HepG2 (cell line): ENCODE data around the gene ARHGAP33. TPM values are rescaled to one million over a fixed set of nuclear protein-coding genes. Genes with fewer than 3 reads are reported as not detected.

Source experiments
- FOXC1 ChIP-seq: sonication (generic); formaldehyde crosslinking; IDR thresholded peaks from 2 replicates; pipeline ENCODE4 v1.8.0; 2022; ENCODE audit warnings: mild to moderate bottlenecking, missing genetic modification reagents, borderline replicate concordance
- FOXK1 ChIP-seq: sonication (generic); formaldehyde crosslinking; IDR thresholded peaks from 2 replicates; pipeline ENCODE4 v1.4.0; 2020; ENCODE audit warnings: low read depth, missing genetic modification reagents, borderline replicate concordance
- FOXK2 ChIP-seq: fragments of 450-650 bp; IDR thresholded peaks from 2 replicates; pipeline ENCODE4 v1.6.1; 2016
- IRF2 ChIP-seq: IDR thresholded peaks from 2 replicates; pipeline ENCODE4 v1.6.1; 2018; ENCODE audit warnings: missing genetic modification reagents, missing compliant biosample characterization
- KMT2A ChIP-seq: sonication (generic); formaldehyde crosslinking; IDR thresholded peaks from 2 replicates; pipeline ENCODE4 v1.4.0; 2020; ENCODE audit warnings: missing genetic modification reagents
- ZNF263 ChIP-seq: sonication (generic); formaldehyde crosslinking; IDR thresholded peaks from 2 replicates; pipeline ENCODE4 v1.4.0; 2020; ENCODE audit warnings: missing genetic modification reagents
- ZNF572 ChIP-seq: sonication (generic); formaldehyde crosslinking; IDR thresholded peaks from 2 replicates; pipeline ENCODE4 v1.5.1; 2020; ENCODE audit warnings: mild to moderate bottlenecking, missing genetic modification reagents
- ZNF652 ChIP-seq: IDR thresholded peaks from 2 replicates; pipeline ENCODE4 v1.6.1; 2016; ENCODE audit warnings: low read depth, borderline replicate concordance
- ZNF781 ChIP-seq: sonication (generic); formaldehyde crosslinking; IDR thresholded peaks from 2 replicates; pipeline ENCODE4 v1.5.1; 2020; ENCODE audit warnings: borderline replicate concordance, mild to moderate bottlenecking, missing genetic modification reagents; ENCODE audit errors: not compliant biosample characterization
- polyA plus RNA-seq, 8 experiments: library from polyadenylated mRNA; depleted of rRNA in 3 of 8; stranded (reverse) in 7 of 8; unstranded in 1 of 8; fragments of >200 nt; fragmentation: Illumina TruSeq in 4 of 8; extraction: Trizol in 4 of 8; gene quantifications; 2 replicates each; pipeline versions ENCODE4 v1.2.1 to v1.2.3, GENCODE V29; 2011 to 2016; ENCODE audit warnings: low read depth in 4 of 8, missing spikeins in 1 of 8, mixed read lengths in 1 of 8; ENCODE audit not compliant: insufficient read depth in 1 of 8
- total RNA-seq, 5 experiments: library from RNA; depleted of rRNA; stranded (reverse); fragments of >200 nt; fragmentation: Illumina TruSeq; extraction: Trizol; gene quantifications; 2 replicates each; pipeline ENCODE4 v1.2.3, GENCODE V29; 2016; ENCODE audit warnings: low read depth in 1 of 5
- TF ChIP-seq, protein P1 (sequence below): sonication (generic); formaldehyde crosslinking; IDR thresholded peaks from 2 replicates; pipeline ENCODE4 v1.5.0; 2020; ENCODE audit warnings: mild to moderate bottlenecking, missing genetic modification reagents, borderline replicate concordance
- TF ChIP-seq, protein P2 (sequence below): IDR thresholded peaks from 2 replicates; pipeline ENCODE4 v1.6.1; 2016
- TF ChIP-seq, protein P3 (sequence below): sonication (generic); formaldehyde crosslinking; IDR thresholded peaks from 2 replicates; pipeline ENCODE4 v1.4.0; 2020; ENCODE audit warnings: mild to moderate bottlenecking, missing genetic modification reagents, borderline replicate concordance

The ARHGAP33 gene
- total and polyA plus RNA-seq, 2 of the 13 experiments (the other 11 are each of a cell fraction or from before 2014, with no cell fraction given) = 1.3 to 2.7 TPM

DNA sequence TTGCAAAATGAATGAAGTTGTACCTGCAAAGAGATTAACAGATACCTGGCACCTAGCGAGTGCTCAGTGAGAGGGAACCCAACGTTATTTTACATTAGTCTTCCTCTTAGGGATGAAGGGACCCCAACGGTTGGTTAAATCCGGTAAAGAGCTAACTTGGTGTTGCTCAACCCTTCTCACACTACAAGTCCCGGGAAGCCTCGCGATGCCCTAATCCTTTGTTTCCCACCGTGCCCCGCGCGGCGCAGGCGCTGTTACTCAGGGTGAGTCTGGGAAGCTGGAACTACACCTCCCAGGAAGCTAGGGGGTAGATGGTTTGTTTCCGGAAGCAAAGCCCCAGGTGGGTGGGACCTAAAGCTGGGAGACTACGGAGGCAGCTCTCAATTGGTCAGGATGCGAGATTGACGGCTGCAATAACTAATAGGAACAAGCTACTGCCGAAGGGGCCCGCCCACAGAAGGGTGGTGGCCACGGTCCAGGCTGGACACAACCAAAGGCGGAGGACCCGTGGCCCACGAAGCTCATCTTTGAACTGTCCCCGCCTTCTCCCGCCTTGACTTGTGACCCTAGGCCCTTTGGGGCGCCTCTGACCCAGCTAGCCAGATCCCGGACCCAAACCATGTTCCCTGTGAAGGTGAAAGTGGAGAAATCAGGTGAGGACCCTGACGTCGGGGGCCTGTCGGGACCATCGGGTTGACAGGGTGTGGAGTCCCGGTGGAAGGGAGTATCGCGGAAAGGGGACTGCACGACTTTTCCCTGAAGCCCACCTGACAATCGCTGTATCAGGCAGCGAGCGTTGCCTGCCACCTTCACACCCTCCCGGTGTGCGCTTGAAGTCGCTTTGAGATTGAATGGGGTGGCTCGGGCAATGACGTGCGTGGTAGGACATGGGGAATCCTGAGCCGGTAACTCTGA is 27.0 kb upstream of the ARHGAP33 start, which contains the start of gene LIN37 (continued):
- TF ChIP-seq FOXK1 (CRISPR knock-in tag) = peak; percentile 99
- no peak for TF ChIP-seq ZNF781
- 0 out of 2 replicates have a peak, but pooled peaks have one; percentile 60 for TF ChIP-seq FOXC1 (CRISPR knock-in tag)
- TF ChIP-seq KMT2A (CRISPR knock-in tag) = peak; percentile 50; the same call in 1 of the 2 replicates
- TF ChIP-seq, protein P1, sequence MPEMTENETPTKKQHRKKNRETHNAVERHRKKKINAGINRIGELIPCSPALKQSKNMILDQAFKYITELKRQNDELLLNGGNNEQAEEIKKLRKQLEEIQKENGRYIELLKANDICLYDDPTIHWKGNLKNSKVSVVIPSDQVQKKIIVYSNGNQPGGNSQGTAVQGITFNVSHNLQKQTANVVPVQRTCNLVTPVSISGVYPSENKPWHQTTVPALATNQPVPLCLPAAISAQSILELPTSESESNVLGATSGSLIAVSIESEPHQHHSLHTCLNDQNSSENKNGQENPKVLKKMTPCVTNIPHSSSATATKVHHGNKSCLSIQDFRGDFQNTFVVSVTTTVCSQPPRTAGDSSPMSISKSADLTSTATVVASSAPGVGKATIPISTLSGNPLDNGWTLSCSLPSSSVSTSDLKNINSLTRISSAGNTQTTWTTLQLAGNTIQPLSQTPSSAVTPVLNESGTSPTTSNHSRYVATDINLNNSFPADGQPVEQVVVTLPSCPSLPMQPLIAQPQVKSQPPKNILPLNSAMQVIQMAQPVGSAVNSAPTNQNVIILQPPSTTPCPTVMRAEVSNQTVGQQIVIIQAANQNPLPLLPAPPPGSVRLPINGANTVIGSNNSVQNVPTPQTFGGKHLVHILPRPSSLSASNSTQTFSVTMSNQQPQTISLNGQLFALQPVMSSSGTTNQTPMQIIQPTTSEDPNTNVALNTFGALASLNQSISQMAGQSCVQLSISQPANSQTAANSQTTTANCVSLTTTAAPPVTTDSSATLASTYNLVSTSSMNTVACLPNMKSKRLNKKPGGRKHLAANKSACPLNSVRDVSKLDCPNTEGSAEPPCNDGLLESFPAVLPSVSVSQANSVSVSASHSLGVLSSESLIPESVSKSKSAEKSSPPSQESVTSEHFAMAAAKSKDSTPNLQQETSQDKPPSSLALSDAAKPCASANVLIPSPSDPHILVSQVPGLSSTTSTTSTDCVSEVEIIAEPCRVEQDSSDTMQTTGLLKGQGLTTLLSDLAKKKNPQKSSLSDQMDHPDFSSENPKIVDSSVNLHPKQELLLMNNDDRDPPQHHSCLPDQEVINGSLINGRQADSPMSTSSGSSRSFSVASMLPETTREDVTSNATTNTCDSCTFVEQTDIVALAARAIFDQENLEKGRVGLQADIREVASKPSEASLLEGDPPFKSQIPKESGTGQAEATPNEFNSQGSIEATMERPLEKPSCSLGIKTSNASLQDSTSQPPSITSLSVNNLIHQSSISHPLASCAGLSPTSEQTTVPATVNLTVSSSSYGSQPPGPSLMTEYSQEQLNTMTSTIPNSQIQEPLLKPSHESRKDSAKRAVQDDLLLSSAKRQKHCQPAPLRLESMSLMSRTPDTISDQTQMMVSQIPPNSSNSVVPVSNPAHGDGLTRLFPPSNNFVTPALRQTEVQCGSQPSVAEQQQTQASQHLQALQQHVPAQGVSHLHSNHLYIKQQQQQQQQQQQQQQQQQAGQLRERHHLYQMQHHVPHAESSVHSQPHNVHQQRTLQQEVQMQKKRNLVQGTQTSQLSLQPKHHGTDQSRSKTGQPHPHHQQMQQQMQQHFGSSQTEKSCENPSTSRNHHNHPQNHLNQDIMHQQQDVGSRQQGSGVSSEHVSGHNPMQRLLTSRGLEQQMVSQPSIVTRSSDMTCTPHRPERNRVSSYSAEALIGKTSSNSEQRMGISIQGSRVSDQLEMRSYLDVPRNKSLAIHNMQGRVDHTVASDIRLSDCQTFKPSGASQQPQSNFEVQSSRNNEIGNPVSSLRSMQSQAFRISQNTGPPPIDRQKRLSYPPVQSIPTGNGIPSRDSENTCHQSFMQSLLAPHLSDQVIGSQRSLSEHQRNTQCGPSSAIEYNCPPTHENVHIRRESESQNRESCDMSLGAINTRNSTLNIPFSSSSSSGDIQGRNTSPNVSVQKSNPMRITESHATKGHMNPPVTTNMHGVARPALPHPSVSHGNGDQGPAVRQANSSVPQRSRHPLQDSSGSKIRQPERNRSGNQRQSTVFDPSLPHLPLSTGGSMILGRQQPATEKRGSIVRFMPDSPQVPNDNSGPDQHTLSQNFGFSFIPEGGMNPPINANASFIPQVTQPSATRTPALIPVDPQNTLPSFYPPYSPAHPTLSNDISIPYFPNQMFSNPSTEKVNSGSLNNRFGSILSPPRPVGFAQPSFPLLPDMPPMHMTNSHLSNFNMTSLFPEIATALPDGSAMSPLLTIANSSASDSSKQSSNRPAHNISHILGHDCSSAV (CRISPR knock-in tag) = no peak
- TF ChIP-seq ZNF263 (CRISPR knock-in tag) = no peak
- TF ChIP-seq FOXK2 = peak; percentile 86
- TF ChIP-seq ZNF652 (CRISPR knock-in tag) = peak; percentile 76; the same call in 1 of the 2 replicates
- TF ChIP-seq, protein P2, sequence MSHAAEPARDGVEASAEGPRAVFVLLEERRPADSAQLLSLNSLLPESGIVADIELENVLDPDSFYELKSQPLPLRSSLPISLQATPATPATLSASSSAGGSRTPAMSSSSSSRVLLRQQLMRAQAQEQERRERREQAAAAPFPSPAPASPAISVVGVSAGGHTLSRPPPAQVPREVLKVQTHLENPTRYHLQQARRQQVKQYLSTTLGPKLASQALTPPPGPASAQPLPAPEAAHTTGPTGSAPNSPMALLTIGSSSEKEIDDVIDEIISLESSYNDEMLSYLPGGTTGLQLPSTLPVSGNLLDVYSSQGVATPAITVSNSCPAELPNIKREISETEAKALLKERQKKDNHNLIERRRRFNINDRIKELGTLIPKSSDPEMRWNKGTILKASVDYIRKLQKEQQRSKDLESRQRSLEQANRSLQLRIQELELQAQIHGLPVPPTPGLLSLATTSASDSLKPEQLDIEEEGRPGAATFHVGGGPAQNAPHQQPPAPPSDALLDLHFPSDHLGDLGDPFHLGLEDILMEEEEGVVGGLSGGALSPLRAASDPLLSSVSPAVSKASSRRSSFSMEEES (CRISPR knock-in tag) = peak; percentile 38; the same call in 1 of the 2 replicates
- TF ChIP-seq, protein P3, sequence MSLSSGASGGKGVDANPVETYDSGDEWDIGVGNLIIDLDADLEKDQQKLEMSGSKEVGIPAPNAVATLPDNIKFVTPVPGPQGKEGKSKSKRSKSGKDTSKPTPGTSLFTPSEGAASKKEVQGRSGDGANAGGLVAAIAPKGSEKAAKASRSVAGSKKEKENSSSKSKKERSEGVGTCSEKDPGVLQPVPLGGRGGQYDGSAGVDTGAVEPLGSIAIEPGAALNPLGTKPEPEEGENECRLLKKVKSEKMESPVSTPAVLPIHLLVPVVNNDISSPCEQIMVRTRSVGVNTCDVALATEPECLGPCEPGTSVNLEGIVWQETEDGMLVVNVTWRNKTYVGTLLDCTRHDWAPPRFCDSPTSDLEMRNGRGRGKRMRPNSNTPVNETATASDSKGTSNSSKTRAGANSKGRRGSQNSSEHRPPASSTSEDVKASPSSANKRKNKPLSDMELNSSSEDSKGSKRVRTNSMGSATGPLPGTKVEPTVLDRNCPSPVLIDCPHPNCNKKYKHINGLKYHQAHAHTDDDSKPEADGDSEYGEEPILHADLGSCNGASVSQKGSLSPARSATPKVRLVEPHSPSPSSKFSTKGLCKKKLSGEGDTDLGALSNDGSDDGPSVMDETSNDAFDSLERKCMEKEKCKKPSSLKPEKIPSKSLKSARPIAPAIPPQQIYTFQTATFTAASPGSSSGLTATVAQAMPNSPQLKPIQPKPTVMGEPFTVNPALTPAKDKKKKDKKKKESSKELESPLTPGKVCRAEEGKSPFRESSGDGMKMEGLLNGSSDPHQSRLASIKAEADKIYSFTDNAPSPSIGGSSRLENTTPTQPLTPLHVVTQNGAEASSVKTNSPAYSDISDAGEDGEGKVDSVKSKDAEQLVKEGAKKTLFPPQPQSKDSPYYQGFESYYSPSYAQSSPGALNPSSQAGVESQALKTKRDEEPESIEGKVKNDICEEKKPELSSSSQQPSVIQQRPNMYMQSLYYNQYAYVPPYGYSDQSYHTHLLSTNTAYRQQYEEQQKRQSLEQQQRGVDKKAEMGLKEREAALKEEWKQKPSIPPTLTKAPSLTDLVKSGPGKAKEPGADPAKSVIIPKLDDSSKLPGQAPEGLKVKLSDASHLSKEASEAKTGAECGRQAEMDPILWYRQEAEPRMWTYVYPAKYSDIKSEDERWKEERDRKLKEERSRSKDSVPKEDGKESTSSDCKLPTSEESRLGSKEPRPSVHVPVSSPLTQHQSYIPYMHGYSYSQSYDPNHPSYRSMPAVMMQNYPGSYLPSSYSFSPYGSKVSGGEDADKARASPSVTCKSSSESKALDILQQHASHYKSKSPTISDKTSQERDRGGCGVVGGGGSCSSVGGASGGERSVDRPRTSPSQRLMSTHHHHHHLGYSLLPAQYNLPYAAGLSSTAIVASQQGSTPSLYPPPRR (CRISPR knock-in tag) = peak; percentile 42; the same call in 1 of the 2 replicates
- peak; percentile 96 for TF ChIP-seq IRF2
- TF ChIP-seq ZNF572 (CRISPR knock-in tag) = no peak
